ENCODE results near the gene TEPSIN.

TEPSIN gene

DNA sequence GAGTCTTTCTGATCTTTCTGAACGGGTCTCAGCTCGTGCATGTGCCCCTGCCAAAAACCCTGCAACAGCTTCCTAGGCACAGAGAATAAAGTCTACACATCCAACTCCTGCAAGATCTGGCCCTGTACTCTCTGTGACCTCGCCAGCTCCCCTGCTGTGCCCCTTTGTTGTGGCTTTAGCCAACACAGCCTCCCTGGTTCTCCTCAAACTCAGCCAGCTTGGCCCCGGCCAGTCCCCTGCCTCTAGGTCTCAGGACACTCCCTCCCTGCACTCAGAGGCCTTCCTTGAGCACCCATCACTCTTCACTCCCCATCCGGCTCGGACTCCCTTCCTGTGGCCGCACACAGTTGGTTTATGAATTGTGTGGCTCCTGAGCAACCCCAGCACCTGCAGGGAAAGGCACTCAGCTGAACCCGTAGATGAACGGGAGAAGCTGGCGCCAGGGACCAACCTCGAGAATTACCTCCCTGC lies 17.4 kb downstream of the TEPSIN start:
- no peak for DNase-seq (ENCODE audit: low read depth in 2 of 2)

DNA sequence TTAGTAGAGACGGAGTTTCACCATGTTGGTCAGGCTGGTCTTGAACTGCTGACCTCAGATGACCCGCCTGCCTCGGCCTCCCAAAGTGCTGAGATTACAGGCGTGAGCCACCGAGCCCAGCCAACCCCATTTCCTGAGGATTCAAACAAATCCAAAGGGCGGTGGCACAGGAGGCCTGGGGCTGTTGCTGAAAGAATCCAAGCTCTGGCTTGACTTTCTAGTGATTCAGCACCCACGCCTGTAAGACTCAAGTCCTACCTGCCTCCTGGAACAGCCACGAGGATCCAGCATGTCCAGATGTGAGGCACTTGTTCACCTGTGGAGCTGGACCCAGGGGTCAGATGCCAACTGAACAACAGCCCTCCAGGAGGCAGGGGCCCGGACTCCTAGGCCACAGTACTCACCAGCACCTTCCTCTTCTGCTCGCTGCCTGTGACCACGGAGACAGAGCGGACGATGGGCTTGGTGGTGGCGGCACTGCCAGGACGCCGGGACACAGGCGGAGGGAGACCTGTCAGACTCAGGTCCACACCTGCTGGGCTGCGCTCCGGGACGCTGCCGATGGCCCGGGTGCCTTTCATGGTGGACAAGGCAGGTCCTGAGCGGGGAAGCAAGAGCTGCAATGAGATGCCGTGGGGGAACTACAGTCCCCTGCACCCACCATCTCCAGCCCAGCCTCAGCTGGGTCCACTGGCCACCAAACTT lies 19.2 kb downstream of the TEPSIN start:
- DNase-seq (ENCODE audit: low read depth in 2 of 2) = no peak

DNA sequence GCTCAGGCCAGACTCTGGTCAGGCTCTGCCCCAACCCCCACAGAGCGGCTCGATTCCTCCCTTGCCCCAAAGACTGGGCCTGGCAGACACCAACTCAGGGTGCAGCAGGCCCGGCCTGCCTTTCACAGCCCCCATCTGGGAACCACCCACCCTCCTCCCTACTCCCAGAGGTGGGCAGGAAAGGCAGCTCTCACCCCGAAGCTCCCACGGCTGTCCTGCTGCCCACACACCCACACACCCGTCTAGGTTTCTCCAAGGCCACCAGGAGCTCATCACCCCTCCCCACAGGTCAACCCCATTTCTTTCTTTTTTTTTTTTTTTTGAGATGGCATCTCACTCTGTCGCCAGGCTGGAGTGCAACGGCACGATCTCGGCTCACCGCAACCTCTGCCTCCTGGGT lies 19.9 kb downstream of the TEPSIN start:
- no peak for DNase-seq (ENCODE audit: low read depth in 2 of 2)

DNA sequence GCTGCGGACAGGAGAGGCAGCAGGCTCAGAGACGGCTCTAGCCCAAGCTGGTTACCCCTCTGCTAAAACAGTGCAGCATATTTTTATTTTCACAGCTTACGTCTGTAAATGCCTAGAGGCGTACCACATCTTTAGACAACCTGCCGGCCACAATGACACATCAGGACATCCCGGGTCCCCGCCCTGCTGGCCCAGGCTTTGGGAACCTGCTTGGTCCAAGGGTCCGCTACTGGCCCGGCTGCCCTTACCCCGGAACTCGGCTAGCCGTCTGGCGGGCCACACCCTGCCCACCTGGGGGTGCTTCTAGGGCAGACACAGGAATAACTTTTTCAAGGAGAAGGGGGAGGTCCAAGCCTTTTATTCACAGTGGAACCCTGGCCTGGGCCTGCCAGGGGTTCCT lies 20.4 kb downstream of the TEPSIN start:
- no peak for DNase-seq (ENCODE audit: low read depth in 2 of 2)

DNA sequence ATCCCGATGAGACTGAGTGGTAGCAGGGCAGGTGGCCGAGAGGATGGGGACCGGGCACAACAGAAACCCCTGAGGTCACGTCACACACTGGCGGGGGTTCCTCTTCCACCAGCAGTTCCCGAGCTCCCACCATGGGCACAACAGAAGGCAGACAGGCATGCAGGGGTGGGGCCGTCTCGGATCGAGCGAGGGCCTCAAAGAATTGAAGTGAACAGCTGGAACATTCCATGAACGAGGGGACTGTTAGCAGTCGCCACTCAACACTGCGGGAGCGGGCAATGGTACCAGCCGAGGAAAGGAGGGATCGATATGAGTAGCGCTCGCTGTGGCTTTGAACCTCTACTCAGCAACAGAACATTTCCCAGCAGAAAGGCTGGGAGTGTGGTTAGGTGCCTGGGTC lies 21.4 kb downstream of the TEPSIN start:
- DNase-seq (ENCODE audit: low read depth in 2 of 2) = no peak

DNA sequence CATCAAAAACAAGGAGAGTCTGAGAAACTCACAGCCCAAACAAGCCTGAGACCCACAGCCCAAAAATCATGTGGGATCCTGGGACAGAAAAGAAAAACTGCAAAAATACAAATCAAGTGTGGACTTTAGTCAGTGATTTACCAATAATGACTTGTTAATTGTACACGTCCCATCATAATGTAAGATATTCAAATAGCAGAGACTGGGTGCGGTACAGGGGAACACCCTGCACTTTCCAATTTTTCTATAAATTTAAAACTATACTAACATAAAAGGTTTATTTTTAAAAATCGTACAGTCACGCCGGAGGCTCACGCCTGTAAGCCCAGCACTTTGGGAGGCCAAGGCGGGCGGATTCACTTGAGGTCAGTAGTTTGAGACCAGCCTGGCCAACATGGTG lies 24.9 kb downstream of the TEPSIN start:
- DNase-seq (ENCODE audit: low read depth in 2 of 2) = no peak

DNA sequence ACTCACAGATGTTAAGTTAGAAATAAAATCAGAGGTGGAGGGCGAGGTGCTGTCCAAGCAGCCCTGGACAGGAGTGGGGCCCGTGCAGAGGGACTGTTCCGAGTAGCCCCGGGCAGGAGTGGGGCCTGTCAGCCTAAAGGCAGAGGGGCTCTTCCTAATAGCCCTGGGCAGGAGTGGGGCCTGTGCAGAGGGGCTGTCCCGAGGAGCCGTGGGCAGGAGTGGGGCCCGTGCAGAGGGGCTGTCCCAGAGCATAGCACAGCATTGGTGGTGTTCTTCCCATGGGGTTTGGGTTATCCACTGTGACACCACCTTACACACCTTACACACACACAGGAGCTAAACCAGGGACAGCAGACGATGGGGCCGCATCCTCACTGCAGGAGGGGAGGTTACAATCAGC lies 26.5 kb downstream of the TEPSIN start:
- no peak for DNase-seq (ENCODE audit: low read depth in 2 of 2)

DNA sequence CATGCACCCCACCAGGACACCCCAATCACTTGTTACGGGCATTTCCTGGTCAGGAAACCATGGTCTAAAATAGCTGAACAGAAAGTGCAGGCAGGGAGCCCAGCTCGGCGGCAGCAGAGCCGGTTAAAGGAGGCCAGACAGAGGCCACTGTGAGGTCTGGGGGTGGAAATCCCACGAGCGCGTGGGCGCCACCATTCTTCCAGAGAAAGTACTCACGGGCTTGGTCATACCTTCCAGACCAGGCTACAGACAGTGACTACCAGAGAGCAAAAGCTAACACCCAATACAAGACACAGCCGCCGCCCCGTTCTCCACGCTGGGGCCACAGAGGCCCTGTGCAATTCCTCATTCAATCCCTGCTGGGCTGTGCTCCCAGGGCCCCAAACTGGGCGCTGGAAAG lies 28.0 kb downstream of the TEPSIN start:
- no peak for DNase-seq (ENCODE audit: low read depth in 2 of 2)

DNA sequence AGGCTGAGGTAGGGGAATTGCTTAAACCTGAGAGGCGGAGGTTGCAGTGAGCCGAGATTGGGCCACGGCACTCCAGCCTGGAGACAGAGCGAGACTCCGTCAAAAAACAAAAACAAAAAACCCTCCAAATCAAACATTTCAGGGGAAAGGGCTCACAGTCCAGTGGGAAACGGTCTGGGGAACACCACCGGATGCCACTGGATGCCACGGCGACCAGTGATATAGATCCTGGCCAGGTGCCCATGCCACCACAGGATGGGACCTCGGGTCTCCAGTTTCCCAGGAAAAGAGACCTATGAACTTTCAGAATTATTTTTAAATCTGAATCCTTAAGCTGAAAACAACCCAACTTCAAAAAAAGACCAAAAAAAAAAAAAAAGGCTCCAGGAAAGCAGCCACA lies 28.4 kb downstream of the TEPSIN start:
- no peak for DNase-seq (ENCODE audit: low read depth in 2 of 2)

DNA sequence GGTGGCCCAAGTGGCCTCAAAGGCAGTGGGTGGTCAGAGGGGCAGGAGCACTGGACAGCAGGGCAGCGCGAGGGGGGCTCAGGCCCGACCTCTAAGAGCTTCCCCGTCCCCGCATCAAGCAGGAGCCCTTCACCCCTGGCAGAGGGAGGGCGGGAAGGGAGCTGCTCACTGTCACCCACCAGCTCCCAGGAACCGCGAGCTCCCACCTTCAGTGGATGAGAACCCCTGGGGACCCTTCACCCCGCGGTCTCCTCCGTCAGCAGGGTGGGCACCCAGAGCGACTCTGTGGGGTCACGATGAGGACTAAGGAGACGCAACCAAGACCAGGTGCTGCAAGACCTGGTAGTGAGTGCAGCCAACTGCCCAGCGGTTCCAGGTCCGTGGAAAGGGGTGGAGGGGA lies 29.7 kb downstream of the TEPSIN start:
- no peak for DNase-seq (ENCODE audit: low read depth in 2 of 2)

DNA sequence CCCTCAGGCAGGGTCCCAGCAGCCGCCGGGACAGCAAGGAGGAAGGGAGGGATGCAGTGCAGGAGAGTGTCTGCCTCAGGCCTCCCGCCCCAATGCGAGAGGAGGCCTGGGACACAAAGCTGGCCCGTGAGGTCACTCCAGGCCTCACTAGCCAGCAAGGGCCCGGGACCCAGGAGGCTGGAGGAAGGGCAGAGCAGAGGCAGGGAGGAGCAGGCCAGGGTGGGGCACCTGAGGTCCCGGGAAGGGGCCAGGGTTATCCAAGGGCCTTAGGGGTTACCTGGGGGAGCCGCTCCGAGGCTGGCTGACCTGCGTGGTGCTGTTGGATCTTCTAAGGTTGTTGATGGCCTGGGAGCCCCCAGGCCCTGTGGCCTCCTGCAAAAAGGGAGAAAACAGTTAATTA lies 30.2 kb downstream of the TEPSIN start:
- no peak for DNase-seq (ENCODE audit: low read depth in 2 of 2)

DNA sequence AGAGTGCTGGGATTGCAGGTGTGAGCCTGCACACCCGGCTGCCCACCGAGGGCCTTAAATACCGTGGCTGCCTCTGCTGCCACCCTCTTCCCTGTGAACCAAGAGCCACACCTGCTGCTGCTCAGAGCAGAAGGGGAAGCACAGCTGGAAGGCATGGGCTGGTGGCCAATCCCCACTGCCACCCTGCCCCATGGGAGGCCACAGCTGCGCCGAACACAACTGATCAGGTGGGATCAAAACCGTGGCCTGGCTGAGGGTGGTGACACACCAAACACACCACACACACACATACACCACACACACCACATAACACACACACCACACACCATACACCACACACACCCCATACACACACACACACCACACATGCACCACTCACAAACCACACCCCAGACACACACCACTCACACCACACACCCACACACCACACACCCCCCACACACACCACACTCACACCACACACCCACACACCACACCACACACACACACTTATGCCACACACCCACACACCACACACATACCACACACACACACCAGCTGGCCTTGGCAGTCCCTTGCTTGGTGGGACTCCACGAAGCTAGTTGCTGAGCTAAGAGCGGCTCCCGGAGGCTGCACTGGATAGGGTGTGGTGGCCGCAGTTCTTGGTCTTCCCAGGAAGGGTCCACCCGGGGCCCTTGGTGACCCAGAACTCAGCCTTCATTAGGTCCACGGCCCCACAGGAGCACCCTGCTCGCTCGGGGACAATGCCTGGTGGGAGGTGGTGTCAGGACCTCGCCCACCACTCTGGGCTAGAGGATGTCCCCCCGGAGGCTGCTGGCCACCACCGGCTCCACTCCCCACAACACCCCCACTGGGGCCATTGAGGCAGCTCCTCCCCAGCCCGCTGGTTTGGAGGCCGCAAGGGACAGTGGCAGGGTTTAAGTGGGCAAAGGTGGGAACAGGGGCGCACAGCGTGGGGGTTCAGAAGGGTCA lies 31.0 kb downstream of the TEPSIN start:
- DNase-seq (ENCODE audit: low read depth in 2 of 2) = no peak

DNA sequence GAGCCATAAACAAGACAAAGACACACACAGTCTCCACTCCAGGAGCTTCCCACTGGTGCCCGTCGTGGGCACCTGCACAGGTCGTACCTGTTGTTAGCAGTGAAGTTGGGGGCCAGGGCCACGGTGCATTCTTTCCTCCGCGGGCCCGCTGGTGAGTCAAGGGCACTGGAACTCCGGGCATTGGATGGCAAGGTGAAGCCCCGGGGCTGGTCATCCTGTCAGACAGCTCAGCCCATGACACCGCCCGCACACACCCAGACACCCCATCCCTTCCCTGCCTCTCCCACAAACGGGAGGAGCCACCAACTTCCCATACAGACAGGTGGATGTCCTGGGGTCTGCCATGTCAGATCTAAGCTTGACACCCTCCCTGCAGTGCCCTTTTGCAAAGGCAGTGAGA lies 32.2 kb downstream of the TEPSIN start:
- no peak for DNase-seq (ENCODE audit: low read depth in 2 of 2)

DNA sequence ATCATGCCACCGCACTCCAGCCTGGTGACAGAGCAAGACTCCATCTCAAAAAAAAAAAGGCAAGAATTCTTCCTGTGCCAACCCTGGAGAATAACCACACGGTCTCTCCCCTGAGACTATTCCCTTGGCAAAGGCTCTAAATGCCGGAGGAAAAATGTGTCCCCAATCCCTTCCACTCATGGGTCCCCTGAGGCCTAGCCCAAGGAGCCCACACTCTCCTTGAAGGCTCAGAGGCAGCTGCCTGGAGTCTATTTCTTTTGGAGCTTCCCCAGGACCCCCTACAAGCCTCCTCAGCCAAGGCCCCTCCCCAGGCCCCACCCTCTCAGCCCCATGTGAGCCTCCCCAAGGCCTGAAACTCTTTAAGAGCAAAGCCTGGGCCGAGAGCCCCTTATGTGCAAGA lies 32.7 kb downstream of the TEPSIN start:
- no peak for DNase-seq (ENCODE audit: low read depth in 2 of 2)

DNA sequence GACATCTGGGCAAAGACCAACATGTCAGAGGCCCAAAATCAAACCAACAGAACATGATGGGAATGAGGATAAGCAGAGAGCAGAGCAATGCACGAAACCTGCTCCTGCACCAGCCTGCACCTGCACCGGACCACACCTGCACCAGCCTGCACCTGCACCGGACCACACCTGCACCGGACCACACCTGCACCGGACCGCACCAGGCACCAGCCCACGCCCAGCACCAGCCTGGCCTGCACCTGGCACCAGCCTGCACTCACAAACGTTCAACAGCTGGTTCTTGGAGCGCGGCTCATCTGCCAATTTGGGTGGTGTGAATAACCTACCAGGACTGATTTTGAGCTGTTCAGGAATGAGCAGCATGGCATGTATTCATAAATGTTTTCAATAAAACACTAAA lies 34.3 kb downstream of the TEPSIN start:
- no peak for DNase-seq (ENCODE audit: low read depth in 2 of 2)

DNA sequence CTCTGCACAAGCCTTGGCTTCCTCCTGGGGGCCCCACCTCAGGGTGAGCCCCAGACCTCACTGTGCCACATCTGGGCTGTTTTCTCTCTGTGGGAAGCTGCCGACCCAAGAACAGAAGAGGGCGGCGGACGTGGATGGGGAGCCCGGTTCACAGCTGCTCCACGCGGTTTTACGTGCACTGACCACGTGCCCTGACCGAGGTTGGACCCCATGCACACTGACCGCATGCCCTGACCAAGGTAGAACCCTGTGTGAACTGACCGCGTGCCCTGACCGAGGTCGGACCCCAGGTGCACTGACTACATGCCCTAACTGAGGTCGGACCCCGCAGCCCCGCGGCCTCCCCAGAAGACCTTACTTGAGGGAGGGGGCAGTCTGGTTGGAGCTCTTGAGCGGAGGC lies 35.7 kb downstream of the TEPSIN start:
- no peak for DNase-seq (ENCODE audit: low read depth in 2 of 2)

DNA sequence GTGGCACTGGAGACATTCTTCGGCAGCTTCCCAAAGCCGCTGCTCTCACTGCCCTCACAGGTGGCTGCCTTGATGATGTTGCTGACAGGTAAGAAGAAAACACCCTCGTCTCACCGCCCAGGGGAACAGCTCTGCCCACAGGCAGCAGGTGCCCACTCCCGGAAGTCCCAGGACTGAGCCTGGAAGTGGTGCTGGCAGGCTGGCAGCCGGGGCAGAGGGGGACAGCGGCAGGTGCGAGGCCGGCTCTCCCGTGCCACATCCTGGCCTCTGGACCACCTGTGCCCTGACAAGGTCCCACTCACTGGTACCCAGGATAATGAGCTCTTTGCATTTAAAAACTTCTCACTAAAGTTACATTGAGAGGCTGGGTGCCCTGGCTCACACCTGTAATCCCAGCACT lies 36.5 kb downstream of the TEPSIN start:
- no peak for DNase-seq (ENCODE audit: low read depth in 2 of 2)

DNA sequence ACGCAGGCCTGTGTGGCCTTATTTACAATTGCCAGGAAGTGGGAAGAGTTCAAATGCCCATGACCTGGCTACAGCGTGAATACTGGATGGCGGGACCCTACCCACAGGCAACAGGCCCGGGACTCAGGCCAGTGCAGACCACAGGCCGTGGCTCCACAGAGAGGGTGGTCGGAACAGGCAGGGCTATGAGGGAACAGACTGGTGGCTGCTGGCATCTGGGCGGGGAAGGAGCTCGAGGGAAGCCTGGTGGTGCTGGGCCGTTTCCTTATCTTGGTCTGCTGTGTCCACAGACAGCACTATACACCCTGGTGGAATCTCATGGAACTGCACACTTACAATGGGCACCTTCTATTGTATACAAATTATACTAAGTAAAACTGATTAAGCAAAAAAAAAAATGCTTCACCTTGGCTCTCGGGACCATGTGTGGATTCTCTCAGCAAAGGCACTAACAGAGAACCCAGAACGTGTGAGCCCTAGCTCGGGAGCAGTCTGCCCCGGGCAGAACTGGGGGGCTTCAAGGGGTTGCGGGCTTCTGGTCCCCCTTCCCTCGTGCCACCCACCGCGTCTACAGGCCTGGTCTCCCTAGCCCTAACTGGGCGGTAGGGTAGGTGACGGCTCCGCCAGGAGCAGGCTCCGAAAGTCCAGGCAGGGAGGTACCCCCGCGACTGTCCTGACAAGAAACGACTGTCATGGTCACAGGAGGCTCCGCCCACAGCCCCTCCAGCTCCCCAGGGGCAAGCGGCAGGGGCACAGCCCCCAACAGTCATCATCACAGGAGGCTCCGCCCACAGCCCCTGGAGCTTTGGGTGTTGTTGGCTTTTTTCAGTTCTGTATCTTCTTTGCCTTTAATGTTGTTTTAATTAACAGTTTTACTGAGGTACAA lies 37.9 kb downstream of the TEPSIN start:
- no peak for DNase-seq (ENCODE audit: low read depth in 2 of 2)

DNA sequence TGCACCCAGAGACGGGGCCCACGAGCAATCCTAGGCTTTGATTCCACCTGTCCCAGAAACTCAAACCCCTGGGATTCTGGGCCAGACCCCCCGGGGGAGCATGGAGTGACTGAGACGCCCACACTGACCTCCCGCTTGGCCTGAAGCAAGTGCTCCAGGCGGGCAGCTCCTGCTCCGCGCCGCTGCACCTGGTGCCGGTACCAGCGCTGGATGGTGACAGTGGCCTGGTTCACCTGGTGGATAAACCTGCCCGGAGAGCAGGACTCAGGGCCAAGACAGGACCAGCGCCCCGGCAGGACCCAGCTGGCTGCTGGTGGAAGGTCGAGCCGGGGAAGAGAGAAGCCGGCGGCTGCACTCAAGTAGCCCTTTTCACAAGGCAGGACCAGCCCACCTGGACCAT lies 38.7 kb downstream of the TEPSIN start:
- no peak for DNase-seq (ENCODE audit: low read depth in 2 of 2)

DNA sequence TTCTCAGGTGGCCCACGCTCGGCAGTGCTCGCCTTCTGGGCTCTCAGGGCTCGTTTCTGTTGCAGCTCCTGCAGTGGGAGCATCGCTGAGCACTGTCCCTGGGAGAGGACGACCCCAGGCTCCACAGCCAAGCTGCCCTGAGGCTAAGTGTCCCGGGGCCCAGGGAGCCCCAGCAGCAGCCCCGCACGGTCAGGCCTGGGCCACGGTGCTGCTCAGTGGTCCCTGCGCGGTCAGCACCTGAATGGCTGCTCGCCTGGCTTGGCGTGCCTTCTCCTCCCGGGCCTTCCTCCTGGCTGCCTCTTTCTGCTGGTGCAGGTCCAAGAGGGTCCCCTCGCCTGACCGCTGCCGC lies 39.4 kb downstream of the TEPSIN start:
- DNase-seq (ENCODE audit: low read depth in 2 of 2) = no peak

DNA sequence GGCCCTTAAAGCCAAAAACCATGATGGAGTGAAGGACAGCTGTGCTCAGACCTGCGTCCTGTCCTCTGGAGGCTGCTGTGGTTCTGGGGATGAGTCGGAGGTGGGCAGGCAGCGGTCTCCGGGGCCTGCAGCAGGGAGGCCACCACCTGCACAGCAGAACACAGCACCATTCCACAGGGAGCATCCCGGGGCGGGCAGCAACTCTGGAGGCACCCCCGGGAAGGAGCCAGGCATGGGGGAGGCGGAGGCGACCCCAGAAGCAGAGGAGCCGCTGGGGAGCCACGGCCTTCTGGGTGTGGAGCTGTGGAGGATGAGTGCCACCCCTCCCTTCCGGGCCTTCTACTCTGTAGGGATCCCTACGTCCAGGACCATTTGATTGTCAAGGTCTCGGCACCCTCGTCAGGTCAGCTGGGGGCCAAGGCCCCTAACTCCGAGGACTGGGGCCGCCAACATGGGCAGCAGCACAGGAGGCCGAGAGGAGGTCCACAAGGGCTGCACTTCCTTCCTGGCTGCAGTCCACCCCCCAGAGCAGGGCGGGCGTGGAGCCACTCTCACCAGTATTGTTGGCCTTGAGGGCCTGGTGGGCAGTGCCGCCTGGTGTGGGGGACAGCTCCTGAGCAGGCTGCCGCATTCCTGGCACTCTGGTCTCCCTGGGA lies 39.9 kb downstream of the TEPSIN start:
- no peak for DNase-seq (ENCODE audit: low read depth in 2 of 2)

Data from activated CD8-positive, alpha-beta memory T cell treated with anti-CD3 and anti-CD28 coated beads for 4 hours (primary cell).